Measurements from ENCODE around the gene PCSK6.

GRCh38 chr15:101294731-101295606 is 194.5 kb downstream of the PCSK6 start, which contains the start of gene SNRPA1:
- TF ChIP-seq CTCF (IDR thresholded peaks at IDR 0.05) (no peak), POLR2A (IDR thresholded peaks at IDR 0.05) (peak in 2 of 4 donors; percentile 24 to 68), POLR2AphosphoS5 (IDR thresholded peaks at IDR 0.05) (peak; percentile 94 to 99 (median 98))

Data from stomach (tissue), 4 donors.